HEK293T (cell line): Measurements from ENCODE around the gene AEBP2.

ENCODE experiments used
- CTCF ChIA-PET: fragments of 350-600 bp; formaldehyde crosslinking; extraction: SDS; loops from one replicate; lab custom pipeline; 2021; ENCODE audit warnings: antibody characterized with exemption, inconsistent platforms; lab: Yijun Ruan, JAX
- POLR2A ChIA-PET: fragments of 350-600 bp; formaldehyde crosslinking; extraction: SDS; loops from one replicate; lab custom pipeline; 2020; ENCODE audit warnings: antibody characterized with exemption, inconsistent platforms; lab: Yijun Ruan, JAX
- DNase-seq: peaks from one replicate; pipeline ENCODE4 v3.0.0; 2012; ENCODE audit warnings: mixed read lengths; ENCODE audit errors: extremely low spot score
- ARNT ChIP-seq: fragments of 450-650 bp; IDR thresholded peaks from 2 replicates; pipeline ENCODE4 v1.6.1; 2017; ENCODE audit warnings: mild to moderate bottlenecking
- BHLHE40 ChIP-seq: fragments of 450-650 bp; IDR thresholded peaks from 2 replicates; pipeline ENCODE4 v1.6.1; 2016; ENCODE audit warnings: mild to moderate bottlenecking, moderate library complexity, borderline replicate concordance
- CTBP1 ChIP-seq: fragments of 450-650 bp; IDR thresholded peaks from 2 replicates; pipeline ENCODE4 v1.6.1; 2016; ENCODE audit warnings: borderline replicate concordance
- ELF4 ChIP-seq: fragments of 450-650 bp; IDR thresholded peaks from 2 replicates; pipeline ENCODE4 v1.6.1; 2017; ENCODE audit warnings: antibody characterized with exemption
- FOXA1 ChIP-seq: fragments of 450-650 bp; IDR thresholded peaks from 2 replicates; pipeline ENCODE4 v1.6.1; 2016; ENCODE audit warnings: mild to moderate bottlenecking
- FOXK2 ChIP-seq: fragments of 450-650 bp; IDR thresholded peaks from 2 replicates; pipeline ENCODE4 v1.6.1; 2016; ENCODE audit warnings: mild to moderate bottlenecking
- FOXM1 ChIP-seq: fragments of 450-650 bp; IDR thresholded peaks from 2 replicates; pipeline ENCODE4 v1.6.1; 2017; ENCODE audit warnings: mild to moderate bottlenecking, borderline replicate concordance
- HDGF ChIP-seq: fragments of 450-650 bp; IDR thresholded peaks from 2 replicates; pipeline ENCODE4 v1.6.1; 2017; ENCODE audit warnings: antibody characterized with exemption, borderline replicate concordance
- L3MBTL2 ChIP-seq: fragments of 450-650 bp; conservative IDR thresholded peaks from 2 replicates; pipeline ENCODE4 v1.6.1; 2016; ENCODE audit warnings: mild to moderate bottlenecking
- LEF1 ChIP-seq: fragments of 450-650 bp; IDR thresholded peaks from 2 replicates; pipeline ENCODE4 v1.6.1; 2017; ENCODE audit warnings: mild to moderate bottlenecking, borderline replicate concordance
- NFRKB ChIP-seq: fragments of 450-650 bp; IDR thresholded peaks from 2 replicates; pipeline ENCODE4 v1.6.1; 2016; ENCODE audit warnings: mild to moderate bottlenecking, moderate library complexity
- PKNOX1 ChIP-seq: fragments of 450-650 bp; IDR thresholded peaks from 2 replicates; pipeline ENCODE4 v1.6.1; 2016
- SP1 ChIP-seq: fragments of 450-650 bp; IDR thresholded peaks from 2 replicates; pipeline ENCODE4 v1.6.1; 2017
- SUZ12 ChIP-seq: fragments of 450-650 bp; IDR thresholded peaks from 2 replicates; pipeline ENCODE4 v1.6.1; 2016; ENCODE audit warnings: mild to moderate bottlenecking
- TARDBP ChIP-seq: fragments of 450-650 bp; IDR thresholded peaks from 2 replicates; pipeline ENCODE4 v1.6.1; 2016
- ZNF384 ChIP-seq: fragments of 450-650 bp; IDR thresholded peaks from 2 replicates; pipeline ENCODE4 v1.6.1; 2016

The AEBP2 gene

GRCh38 chr12:19437996-19438395 is 1.3 kb upstream of the AEBP2 start:
- no peak for TF ChIP-seq SP1
- no peak for TF ChIP-seq L3MBTL2
- TF ChIP-seq FOXA1 = no peak
- no peak for TF ChIP-seq PKNOX1
- TF ChIP-seq FOXK2 = no peak
- TF ChIP-seq CTBP1 = no peak
- TF ChIP-seq SUZ12 = no peak
- no peak for TF ChIP-seq TARDBP
- no peak for TF ChIP-seq NFRKB
- TF ChIP-seq FOXM1 = no peak
- TF ChIP-seq ZNF384 = no peak
- TF ChIP-seq ELF4 = no peak
- TF ChIP-seq LEF1 = no peak
- ChIA-PET POLR2A (no interaction called here), CTCF (no interaction called here)
- DNase-seq = no peak

GRCh38 chr12:19440019-19440858 is 947 bp downstream of the AEBP2 start:
- ChIA-PET CTCF (no interaction called here), POLR2A (interaction anchor here (1.2 to 1.8 kb wide), 2 partner anchors 18 to 19 kb away, joined by 3 to 5 read pairs; no protein-coding TSS in a partner anchor)
- TF ChIP-seq ZNF384 = no peak
- TF ChIP-seq L3MBTL2 = 0 out of 2 replicates have a peak, but pooled peaks have one; percentile 20
- no peak for TF ChIP-seq BHLHE40
- peak; percentile 42 for DNase-seq

DNA sequence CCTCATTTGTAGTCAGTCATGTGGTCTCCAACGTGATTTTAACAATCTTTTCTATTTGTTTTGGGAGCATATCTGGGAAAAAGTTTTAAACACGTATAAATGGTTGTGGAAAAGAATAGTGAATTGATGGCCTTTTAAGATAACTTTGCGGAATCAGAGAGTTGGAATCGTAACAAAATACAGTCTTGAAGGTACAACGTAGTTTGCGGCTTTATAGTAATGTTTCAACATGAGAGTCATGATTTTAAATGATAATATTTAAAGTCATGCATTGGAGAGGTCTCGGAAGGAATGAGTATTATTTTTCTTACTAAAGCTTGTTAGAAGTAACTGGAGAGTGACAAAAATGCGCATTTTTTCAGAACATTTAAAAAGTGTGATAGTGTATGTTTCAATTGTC is 1.6 kb downstream of the AEBP2 start:
- TF ChIP-seq SP1 (no peak), ARNT (no peak), NFRKB (no peak), ELF4 (no peak), TARDBP (no peak), CTBP1 (no peak), L3MBTL2 (no peak), FOXA1 (no peak), HDGF (no peak), ZNF384 (no peak), FOXM1 (no peak), FOXK2 (no peak), LEF1 (no peak), BHLHE40 (no peak), PKNOX1 (no peak), SUZ12 (no peak)
- ChIA-PET CTCF (no interaction called here), POLR2A (interaction anchor here (1.8 kb wide), 1 partner anchor 17 kb away, joined by 5 read pairs; no protein-coding TSS in a partner anchor)
- DNase-seq = no peak

GRCh38 chr12:19443585-19443984 is 4.3 kb downstream of the AEBP2 start:
- CTCF ChIA-PET = no interaction called here
- no peak for DNase-seq
- POLR2A ChIA-PET = no interaction called here
- no peak for TF ChIP-seq CTBP1

DNA sequence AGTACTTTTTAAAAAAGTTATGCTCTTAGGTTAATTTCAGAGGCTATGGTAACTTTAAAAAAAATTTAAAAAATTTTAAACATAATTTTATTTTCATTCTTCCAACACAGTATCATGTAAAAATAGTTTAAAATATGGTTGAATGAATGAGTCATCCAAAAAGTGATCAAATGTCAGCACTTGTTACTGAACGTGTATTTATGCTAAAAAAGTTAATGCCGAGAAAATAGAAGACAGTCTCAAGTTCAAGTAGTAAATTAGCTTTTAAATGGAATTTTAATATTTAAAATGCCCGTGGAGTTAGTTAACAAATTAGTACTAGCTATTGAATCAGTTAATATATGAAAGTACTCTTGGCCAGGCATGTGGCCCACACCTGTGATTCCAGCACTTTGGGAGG is 4.8 kb downstream of the AEBP2 start:
- POLR2A ChIA-PET = no interaction called here
- TF ChIP-seq L3MBTL2 (no peak), PKNOX1 (no peak), FOXK2 (no peak), LEF1 (no peak), BHLHE40 (no peak), TARDBP (no peak), CTBP1 (no peak), NFRKB (no peak), SUZ12 (no peak), ZNF384 (no peak), ELF4 (no peak), HDGF (no peak), FOXA1 (no peak), FOXM1 (no peak), SP1 (no peak), ARNT (no peak)
- CTCF ChIA-PET = no interaction called here
- no peak for DNase-seq

DNA sequence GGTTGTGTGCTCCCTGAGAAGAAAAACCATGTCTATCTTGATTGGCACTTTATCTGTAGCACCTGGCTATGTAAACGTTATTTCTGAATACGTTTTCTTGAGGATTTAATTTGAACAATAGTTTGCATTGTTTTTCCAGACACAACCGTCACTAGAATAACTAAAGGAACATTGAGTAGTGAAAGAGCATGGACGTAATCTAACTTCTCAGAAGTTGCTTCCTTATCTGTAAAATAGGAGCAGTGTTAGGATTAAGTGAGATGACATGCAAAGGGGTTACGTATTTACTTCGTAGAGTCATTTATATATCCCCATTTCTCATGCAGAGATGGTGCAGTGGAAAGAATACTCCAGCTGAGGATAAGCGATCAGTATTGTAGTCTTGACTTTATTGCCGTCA is 8.1 kb downstream of the AEBP2 start:
- POLR2A ChIA-PET = no interaction called here
- CTCF ChIA-PET = no interaction called here

More for the DNA sequence above, 8.1 kb downstream of the AEBP2 start:
- DNase-seq = no peak
- TF ChIP-seq SUZ12 (no peak), NFRKB (no peak), ZNF384 (no peak), HDGF (no peak), L3MBTL2 (no peak), FOXA1 (no peak), ELF4 (no peak), PKNOX1 (no peak), BHLHE40 (no peak), FOXM1 (no peak), TARDBP (no peak), LEF1 (no peak), CTBP1 (no peak), FOXK2 (no peak), SP1 (no peak), ARNT (no peak)
